ENCODE data around the gene HDAC4.
A peak's percentile ranks its signal among the peaks of the same experiment; 100 is the strongest.

Gene HDAC4

GRCh38 chr2:239305222-239305575 lies 95.6 kb downstream of the HDAC4 start:
- H3K27ac ChIP-seq, result no peak overlapping the region
- H3K4me3 ChIP-seq, result no peak overlapping the region
- peak; percentile 50 for DNase-seq (ENCODE audit: low spot score)
- TF ChIP-seq CTCF (IDR thresholded peaks at IDR 0.05), result no peak

- no peak for TF ChIP-seq CTCF (IDR thresholded peaks at IDR 0.05)
- DNase-seq (ENCODE audit: low spot score), result peak; percentile 62
- no peak overlapping the region for H3K27ac ChIP-seq
- no peak overlapping the region for H3K4me3 ChIP-seq
These were observed 96.1 kb downstream of the HDAC4 start for GRCh38 chr2:239304533-239305221.

- TF ChIP-seq CTCF (IDR thresholded peaks at IDR 0.05), result no peak
- Histone ChIP-seq H3K27ac (no peak overlapping the region), H3K4me3 (no peak overlapping the region)
- peak; percentile 49 for DNase-seq (ENCODE audit: low spot score)
These were observed 96.9 kb downstream of the HDAC4 start for GRCh38 chr2:239303711-239304532.

GRCh38 chr2:239302808-239303557 lies 97.8 kb downstream of the HDAC4 start:
- peak overlapping the region in 1 of 2 donors; percentile 25 for H3K27ac ChIP-seq
- DNase-seq (ENCODE audit: low spot score), result peak; percentile 71
- TF ChIP-seq CTCF (IDR thresholded peaks at IDR 0.05), result no peak
- H3K4me3 ChIP-seq, result no peak overlapping the region

DNA sequence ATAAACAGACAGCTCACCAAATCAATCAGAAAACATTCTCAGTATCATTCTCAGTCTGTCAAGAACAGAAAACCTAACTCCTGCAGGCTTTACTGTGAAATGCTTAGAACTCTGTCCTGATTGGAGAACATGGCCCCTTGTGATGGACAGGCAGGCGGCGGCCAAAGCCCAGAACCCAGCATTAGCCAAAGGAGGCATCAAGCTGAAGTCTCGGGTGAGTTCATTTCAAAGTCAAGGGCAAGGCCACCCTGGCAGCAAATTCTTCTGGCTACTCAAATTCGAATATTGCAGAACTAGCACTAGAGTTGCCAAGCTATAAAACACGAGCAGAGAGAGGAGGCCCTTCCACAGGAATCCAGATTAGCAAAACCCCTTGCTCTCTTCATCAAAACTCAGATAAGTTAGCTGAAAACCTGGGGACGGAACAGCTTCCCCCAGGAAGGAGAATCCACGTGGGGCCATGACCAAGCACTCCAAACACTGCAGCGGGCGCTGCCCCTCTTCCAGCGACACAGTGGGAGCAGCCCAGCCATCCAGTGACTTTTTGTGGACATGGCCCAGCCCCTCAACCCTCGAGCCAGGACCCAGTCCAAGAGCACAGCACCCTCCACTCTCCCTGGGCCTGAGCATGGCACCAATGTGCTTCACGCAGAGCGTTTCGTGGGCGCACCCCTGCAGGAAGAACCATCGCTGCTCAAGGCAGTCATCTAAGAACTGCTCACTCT lies 98.6 kb downstream of the HDAC4 start:
- no peak for TF ChIP-seq CTCF (IDR thresholded peaks at IDR 0.05)
- Histone ChIP-seq H3K4me3 (no peak overlapping the region), H3K27ac (peak overlapping the region in 1 of 2 donors; percentile 25)
- DNase-seq (ENCODE audit: low spot score), result peak; percentile 75

GRCh38 chr2:239300871-239301735 lies 99.7 kb downstream of the HDAC4 start:
- Histone ChIP-seq H3K27ac (no peak overlapping the region), H3K4me3 (no peak overlapping the region)
- DNase-seq (ENCODE audit: low spot score), result peak; percentile 58
- TF ChIP-seq CTCF (IDR thresholded peaks at IDR 0.05), result no peak

Data from coronary artery (tissue), 2 donors.